ENCODE results near the gene SLC7A10. TPM values are rescaled to one million over a fixed set of nuclear protein-coding genes. Genes with fewer than 3 reads are reported as not detected.

The SLC7A10 gene
- polyA plus RNA-seq, 1 donor (not counting 4 experiments of a cell fraction or from before 2014, with no cell fraction given), result not detected

GRCh38 chr19:33163481-33163880 is 62.2 kb downstream of the SLC7A10 start:
- Histone ChIP-seq H3K27me3 (ENCODE audit: control insufficient read depth, extremely low read depth, insufficient read depth, low read length) (no peaks in the 10 kb centered on the region), H3K9me3 (ENCODE audit: control insufficient read depth, low read depth, low read length) (no peaks in the 10 kb centered on the region), H3K9me1 (ENCODE audit: control insufficient read depth, extremely low read depth, insufficient read depth, low read length) (no peaks in the 10 kb centered on the region), H3K27ac (ENCODE audit: control insufficient read depth, insufficient read depth, low read length) (no peak overlapping the region), H3K4me3 (ENCODE audit: control insufficient read depth in 2 of 3, extremely low read depth in 1 of 3, insufficient read depth in 2 of 3, low read depth in 1 of 3, low read length in 3 of 3) (no peak overlapping the region), H3K4me2 (ENCODE audit: control insufficient read depth, extremely low read depth, insufficient read depth, low read depth, low read length) (no peak overlapping the region), H3K9ac (ENCODE audit: control insufficient read depth, extremely low read depth, insufficient read depth, low read length) (no peak overlapping the region), H3K4me1 (ENCODE audit: control insufficient read depth, extremely low read depth, insufficient read depth, low read length) (no peaks in the 10 kb centered on the region), H3K79me2 (ENCODE audit: control insufficient read depth, insufficient read depth, low read length) (no peaks in the 10 kb centered on the region), H4K20me1 (ENCODE audit: control insufficient read depth, extremely low read depth, insufficient read depth, low read length) (no peaks in the 10 kb centered on the region), H3K36me3 (ENCODE audit: control insufficient read depth in 2 of 2, extremely low read depth in 1 of 2, insufficient read depth in 2 of 2, low read length in 2 of 2) (no peaks in the 10 kb centered on the region), H2AFZ (ENCODE audit: control insufficient read depth, low read length) (no peak overlapping the region)
- TF ChIP-seq CTCF (optimal IDR thresholded peaks at IDR 0.05 in 1 of 3, IDR thresholded peaks at IDR 0.05 in 1 of 3, conservative IDR thresholded peaks at IDR 0.05 in 1 of 3; ENCODE audit: extremely low read depth in 1 of 3, insufficient read depth in 2 of 3, low read length in 3 of 3) (no peak), EZH2 (IDR thresholded peaks at IDR 0.05; ENCODE audit: low read length) (no peak)
- no peak for DNase-seq (ENCODE audit: low read depth, low spot score)
- no peak for FAIRE-seq
- dilution Hi-C loops (cut with MboI; ENCODE audit: extremely low pct_ligation_motif_present, low sequenced_read_pairs), result no loop called here

- Histone ChIP-seq H3K36me3 (ENCODE audit: control insufficient read depth in 2 of 2, extremely low read depth in 1 of 2, insufficient read depth in 2 of 2, low read length in 2 of 2) (no peaks in the 10 kb centered on the region), H3K9me1 (ENCODE audit: control insufficient read depth, extremely low read depth, insufficient read depth, low read length) (no peaks in the 10 kb centered on the region), H3K4me2 (ENCODE audit: control insufficient read depth, extremely low read depth, insufficient read depth, low read depth, low read length) (no peak overlapping the region), H3K4me3 (ENCODE audit: control insufficient read depth in 2 of 3, extremely low read depth in 1 of 3, insufficient read depth in 2 of 3, low read depth in 1 of 3, low read length in 3 of 3) (no peak overlapping the region), H3K4me1 (ENCODE audit: control insufficient read depth, extremely low read depth, insufficient read depth, low read length) (no peaks in the 10 kb centered on the region), H3K27ac (ENCODE audit: control insufficient read depth, insufficient read depth, low read length) (no peak overlapping the region), H3K79me2 (ENCODE audit: control insufficient read depth, insufficient read depth, low read length) (no peaks in the 10 kb centered on the region), H2AFZ (ENCODE audit: control insufficient read depth, low read length) (no peak overlapping the region), H4K20me1 (ENCODE audit: control insufficient read depth, extremely low read depth, insufficient read depth, low read length) (no peaks in the 10 kb centered on the region), H3K27me3 (ENCODE audit: control insufficient read depth, extremely low read depth, insufficient read depth, low read length) (no peaks in the 10 kb centered on the region), H3K9ac (ENCODE audit: control insufficient read depth, extremely low read depth, insufficient read depth, low read length) (no peak overlapping the region), H3K9me3 (ENCODE audit: control insufficient read depth, low read depth, low read length) (no peaks in the 10 kb centered on the region)
- dilution Hi-C loops (cut with MboI; ENCODE audit: extremely low pct_ligation_motif_present, low sequenced_read_pairs), result no loop called here
- no peak for TF ChIP-seq CTCF (optimal IDR thresholded peaks at IDR 0.05 in 1 of 3, IDR thresholded peaks at IDR 0.05 in 1 of 3, conservative IDR thresholded peaks at IDR 0.05 in 1 of 3; ENCODE audit: extremely low read depth in 1 of 3, insufficient read depth in 2 of 3, low read length in 3 of 3)
- no peak for TF ChIP-seq EZH2 (IDR thresholded peaks at IDR 0.05; ENCODE audit: low read length)
- DNase-seq (ENCODE audit: low read depth, low spot score) (no peak), FAIRE-seq (no peak)
Measured at GRCh38 chr19:33161201-33161600, 64.4 kb downstream of the SLC7A10 start.

Measured in keratinocyte (primary cell).